HG03520 (cell line): ENCODE measurements around the gene SOCS4.

Source experiments
- ATAC-seq: cut with Tn5 transposase; IDR thresholded peaks from one replicate; pipeline ENCODE4 v1.9.1; 2021; ENCODE audit warnings: mild to moderate bottlenecking, moderate library complexity; ENCODE audit not compliant: unreplicated experiment

The SOCS4 gene

GRCh38 chr14:55084401-55085059, 57.5 kb downstream of the SOCS4 start:
- no peak for ATAC-seq

GRCh38 chr14:55085060-55085660, 58.1 kb downstream of the SOCS4 start:
- ATAC-seq = no peak

- ATAC-seq = no peak
These were observed 59.9 kb downstream of the SOCS4 start for GRCh38 chr14:55086938-55087337.

- ATAC-seq = no peak
These were observed 61.3 kb downstream of the SOCS4 start for GRCh38 chr14:55088356-55088755.

- ATAC-seq = no peak
These were observed 65.3 kb downstream of the SOCS4 start for GRCh38 chr14:55092341-55092740.

GRCh38 chr14:55094292-55095157, 67.5 kb downstream of the SOCS4 start:
- ATAC-seq = no peak

- peak; percentile 65 for ATAC-seq
These were observed 71.0 kb downstream of the SOCS4 start for GRCh38 chr14:55097881-55098560.

- ATAC-seq = no peak
These were observed 71.5 kb downstream of the SOCS4 start for GRCh38 chr14:55098561-55098898.
